Transverse colon (tissue), 4 donors: Measurements from ENCODE around the gene ROBO1.

ENCODE experiments used
- CTCF ChIP-seq, 5 experiments: fragments of 200-600 bp in 3 of 5; fragments of 450-650 bp in 2 of 5; sonication (generic) in 3 of 5; IDR thresholded peaks; 1 replicate in 2 of 5; 2 replicates in 3 of 5; pipeline ENCODE4 v1.5.1; 2016 to 2017; ENCODE audit warnings: antibody characterized with exemption in 5 of 5, inconsistent platforms in 3 of 5, mild to moderate bottlenecking in 2 of 5, moderate library complexity in 1 of 5
- EP300 ChIP-seq: sonication (generic); formaldehyde crosslinking; IDR thresholded peaks from one replicate; pipeline ENCODE4 v1.6.1; 2017; ENCODE audit warnings: antibody characterized with exemption, low read depth
- POLR2A ChIP-seq: fragments of 450-650 bp; IDR thresholded peaks from one replicate; pipeline ENCODE4 v1.6.1; 2016; ENCODE audit warnings: antibody characterized with exemption, mild to moderate bottlenecking, moderate library complexity
- POLR2AphosphoS5 ChIP-seq, 3 donors: sonication (generic); formaldehyde crosslinking; IDR thresholded peaks; one replicate each; pipeline ENCODE4 v1.6.1; 2016; ENCODE audit warnings: antibody characterized with exemption in 3 of 3

- TF ChIP-seq POLR2AphosphoS5 (IDR thresholded peaks at IDR 0.05) (no peak), CTCF (IDR thresholded peaks at IDR 0.05) (no peak), POLR2A (no peak), EP300 (no peak)
Measured at GRCh38 chr3:78967061-78967460, 800.7 kb downstream of the ROBO1 start.
